ENCODE results near the gene SLC37A3.

SLC37A3 gene

DNA sequence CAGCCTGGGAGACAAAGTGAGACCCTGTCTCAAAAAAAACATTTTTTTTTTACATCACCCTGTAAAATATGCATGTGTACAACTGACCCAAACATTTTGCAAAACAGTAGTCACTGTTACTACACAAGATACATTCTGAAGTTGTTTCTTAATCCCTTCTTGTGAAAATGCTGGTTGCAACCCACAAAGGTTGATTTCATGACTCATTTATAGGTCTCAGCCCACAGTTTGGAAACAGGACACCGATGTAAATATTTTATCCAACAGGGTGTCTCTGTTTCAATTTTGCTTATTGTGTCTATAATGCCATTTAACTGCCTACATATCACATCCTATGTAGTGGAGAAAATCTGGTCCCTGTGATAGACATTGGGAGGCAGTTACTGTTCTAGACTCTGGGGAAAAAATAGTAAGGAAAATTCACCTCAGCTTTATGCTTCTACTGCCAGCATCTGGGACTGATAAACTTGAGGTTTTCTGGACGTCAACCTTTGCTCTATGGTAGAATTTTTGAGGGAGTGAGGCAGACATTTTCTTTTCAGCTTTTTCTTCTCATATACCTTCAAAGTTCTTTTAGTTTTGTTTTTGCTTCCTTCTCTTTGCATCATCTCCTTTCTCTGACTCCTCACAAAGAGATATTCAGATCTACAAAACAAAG, 4.0 kb upstream of the SLC37A3 start:
- peak in 1 of 2 donors; percentile 15 for DNase-seq (ENCODE audit: low read depth in 1 of 2, low spot score in 1 of 2)

DNA sequence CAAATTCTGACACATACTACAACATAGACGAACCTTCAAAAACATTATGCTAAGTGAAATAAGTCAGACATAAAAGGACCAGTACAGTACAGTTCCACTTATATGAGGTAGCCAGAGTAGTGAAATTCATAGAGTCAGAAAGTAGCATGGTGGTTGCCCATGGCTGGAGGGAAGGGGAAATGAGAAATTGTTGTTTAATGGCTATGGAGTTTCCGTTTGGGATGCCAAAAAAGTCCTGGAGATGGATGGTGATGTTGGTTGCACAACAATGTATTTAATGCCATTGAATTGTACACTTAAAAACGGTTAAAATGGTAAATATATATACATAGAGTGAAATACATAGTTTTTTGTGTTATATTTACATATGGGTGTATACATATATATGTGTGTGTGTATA, 2.1 kb upstream of the SLC37A3 start:
- no peak for DNase-seq (ENCODE audit: low read depth in 1 of 2, low spot score in 1 of 2)

DNA sequence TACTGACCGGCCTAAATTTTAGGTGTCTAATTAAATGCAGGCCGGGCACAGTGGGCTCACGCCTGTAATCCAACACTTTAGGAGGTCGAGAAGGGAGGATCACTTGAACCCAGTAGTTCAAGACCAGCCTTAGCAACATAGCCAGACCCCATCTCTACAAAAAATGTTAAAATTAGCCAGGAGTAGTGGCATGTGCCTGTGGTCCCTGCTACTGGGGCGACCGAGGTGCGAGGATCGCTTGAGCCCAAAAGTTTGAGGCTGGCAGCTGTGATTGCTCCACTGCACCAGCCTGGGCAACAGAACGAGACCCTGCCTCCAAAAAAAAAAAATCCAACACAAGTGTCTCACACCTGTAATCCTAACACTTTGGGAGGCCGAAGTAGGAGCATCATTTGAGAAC, 491 bp upstream of the SLC37A3 start:
- no peak for DNase-seq (ENCODE audit: low read depth in 1 of 2, low spot score in 1 of 2)

DNA sequence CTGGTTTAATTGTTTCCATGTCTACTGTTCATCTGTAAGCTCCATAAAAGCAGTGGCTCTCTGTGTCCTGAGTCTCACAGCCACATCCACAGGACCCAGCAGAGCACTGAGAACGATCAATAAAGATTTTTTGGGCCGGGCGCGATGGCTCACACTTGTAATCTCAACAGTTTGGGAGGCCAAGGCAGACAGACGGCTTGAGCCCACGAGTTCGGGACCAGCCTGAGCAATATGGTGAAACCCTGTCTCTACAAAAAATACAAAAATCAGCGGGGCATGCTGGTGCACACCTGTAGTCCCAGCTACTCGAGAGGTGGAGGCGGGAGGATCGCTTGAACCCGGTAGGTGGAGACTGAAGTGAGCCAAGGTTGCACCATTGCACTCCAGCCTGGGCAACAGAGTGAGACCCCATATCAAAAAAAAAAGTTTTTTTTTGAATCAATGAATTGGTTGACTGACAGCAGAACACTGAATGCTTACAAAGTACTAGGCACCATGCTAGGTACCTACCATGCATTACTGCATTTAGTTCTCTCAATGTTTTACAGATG, 4.5 kb downstream of the SLC37A3 start:
- no peak for DNase-seq (ENCODE audit: low read depth in 1 of 2, low spot score in 1 of 2)

DNA sequence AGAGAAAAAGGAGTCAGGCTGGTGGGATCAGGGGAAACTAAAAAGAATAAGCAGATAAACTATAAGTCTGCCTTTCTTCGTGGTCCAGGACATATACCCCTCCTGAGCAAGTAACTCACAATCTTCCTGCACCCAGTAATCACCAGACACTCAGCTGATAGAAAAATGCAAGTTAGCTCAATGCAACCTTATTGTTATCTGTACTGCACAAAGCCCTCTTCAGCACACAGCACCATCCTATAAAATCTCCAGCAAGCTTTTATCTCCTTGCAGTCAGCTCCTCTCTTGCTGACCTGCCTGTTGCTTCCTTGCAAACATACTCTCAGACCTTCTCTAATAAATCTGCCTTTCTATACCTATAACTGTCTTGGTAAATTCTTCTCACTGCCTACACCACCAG, 6.7 kb downstream of the SLC37A3 start:
- DNase-seq (ENCODE audit: low read depth in 1 of 2, low spot score in 1 of 2), result no peak

DNA sequence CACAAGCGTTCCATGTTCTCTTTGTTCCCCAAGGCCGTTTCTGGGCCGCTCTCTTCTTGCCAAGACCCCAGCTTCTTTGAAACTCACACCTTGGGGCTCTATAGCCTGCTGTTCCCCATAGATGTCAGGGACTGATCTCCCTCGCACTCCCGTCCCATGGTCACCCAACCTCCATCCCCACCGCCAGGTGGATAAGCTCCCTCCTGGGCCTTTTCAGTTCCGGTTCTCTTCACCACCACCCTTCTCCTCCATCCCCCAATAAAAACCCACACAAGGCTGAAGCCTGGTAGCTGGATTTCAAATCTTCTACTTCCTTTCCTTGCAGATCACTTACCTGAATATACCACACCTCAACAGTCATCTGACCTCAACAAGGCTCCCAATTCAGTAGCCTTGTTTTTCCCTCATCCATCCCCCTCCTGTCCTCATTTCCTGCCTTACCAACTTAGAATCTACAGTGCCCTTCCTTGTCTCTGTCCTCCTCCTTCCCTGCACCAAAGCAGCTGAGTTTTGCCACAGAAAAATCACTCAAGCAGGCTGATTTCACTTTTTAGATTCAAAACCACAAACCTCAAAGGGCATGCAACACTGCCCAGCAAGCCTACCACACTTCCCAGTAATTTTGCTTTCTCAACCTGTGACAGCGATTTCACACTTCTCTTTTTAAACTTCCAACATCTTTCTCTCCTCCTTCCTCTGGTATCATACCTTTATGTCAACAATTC, 7.7 kb downstream of the SLC37A3 start:
- no peak for DNase-seq (ENCODE audit: low read depth in 1 of 2, low spot score in 1 of 2)

DNA sequence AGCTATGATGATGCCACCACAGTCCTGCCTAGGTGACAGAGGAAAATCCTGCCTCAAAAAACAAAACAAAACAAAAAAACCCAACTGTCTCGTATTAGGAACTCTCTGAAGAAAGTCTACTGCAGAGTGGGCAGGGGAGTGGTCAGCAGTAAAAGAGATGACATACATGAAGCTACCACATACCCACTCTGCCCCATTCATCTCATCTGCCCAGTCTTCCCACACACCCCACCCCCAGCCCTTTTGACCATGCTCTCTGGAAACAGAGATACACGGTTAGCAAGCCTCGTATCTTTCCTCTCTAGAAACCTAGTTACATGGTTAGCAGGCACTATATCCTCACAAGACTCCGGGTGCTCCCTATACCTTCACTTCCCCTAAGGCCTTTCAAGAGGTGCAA, 8.3 kb downstream of the SLC37A3 start:
- no peak for DNase-seq (ENCODE audit: low read depth in 1 of 2, low spot score in 1 of 2)

DNA sequence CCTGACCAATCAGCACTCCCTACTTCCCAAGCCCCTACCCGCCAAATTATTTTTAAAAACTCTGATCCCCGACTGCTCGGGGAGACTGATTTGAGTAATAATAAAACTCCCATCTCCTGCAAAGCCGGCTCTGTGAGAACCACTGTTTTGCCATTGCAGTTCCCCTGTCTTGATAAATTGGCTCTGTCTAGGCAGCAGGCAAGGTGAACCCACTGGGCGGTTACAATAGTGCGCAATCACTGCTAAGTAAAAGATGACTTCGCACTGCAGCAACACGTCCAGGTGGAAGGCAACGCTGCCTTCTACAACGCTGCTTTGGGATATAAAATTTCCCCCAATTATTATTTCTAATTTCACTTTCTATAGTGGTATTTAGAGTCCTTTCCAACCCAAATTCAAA, 8.9 kb downstream of the SLC37A3 start:
- no peak for DNase-seq (ENCODE audit: low read depth in 1 of 2, low spot score in 1 of 2)

DNA sequence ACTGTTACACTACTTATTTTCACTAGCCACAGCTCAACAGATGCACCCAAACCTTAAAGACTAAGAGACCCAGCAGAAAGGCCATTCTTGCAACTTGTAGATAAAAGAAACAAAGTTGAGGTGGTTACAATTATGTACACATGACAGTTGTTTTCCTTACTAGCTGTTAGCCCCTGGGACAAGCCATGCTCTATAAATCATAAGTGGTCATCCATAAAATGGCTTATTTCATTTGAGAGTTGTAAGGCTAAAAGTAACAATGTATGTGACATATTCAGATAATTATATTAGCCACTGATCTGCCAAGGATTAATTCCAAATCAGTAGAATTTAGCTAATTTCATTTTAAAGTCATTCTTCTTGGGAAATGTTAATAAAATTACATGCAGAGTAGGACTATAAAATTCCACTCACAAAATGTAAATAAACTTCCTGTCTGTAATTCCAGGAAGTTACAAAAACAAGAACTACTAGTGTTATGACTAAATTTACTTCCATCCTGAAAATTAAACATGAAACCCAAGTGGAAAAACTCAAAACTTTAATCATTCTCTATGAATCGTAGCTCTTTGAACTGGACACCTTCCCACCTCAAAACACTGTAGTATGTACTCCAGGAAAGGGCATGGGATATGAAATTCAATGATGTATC, 13.3 kb downstream of the SLC37A3 start:
- DNase-seq (ENCODE audit: low read depth in 1 of 2, low spot score in 1 of 2), result no peak

DNA sequence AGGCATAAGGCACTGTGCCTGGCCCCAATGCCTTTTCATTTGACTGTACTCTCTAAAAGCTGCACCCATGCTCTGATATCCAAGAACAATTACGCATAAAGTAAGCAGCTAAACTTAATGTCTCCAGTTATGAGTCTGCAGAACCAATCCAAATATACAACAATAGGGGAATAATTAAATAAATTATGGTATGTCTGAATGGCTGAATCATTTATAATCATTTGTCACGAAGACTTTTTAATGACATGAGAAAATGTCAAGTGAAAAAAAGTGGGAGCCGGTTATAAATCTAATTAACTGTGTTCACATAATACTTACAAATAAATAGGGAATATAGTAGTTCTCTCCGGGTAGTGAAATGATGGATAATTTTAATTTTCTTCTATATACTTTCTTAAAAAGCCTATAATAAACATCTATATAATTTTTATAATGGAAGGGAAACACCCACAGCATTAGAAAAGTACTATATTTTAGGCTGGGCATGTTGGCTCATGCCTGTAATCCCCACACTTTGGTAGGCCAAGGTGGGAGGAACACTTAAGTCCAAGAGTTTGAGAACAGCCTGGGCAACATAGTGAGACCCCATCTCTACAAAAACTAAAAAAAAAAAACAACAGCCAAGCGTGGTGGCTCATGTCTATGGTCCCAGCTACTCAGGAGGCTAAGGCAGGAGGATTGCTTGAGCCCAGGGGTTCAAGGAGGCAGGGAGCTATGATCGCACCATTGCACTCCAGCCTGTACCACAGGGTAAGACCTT, 14.2 kb downstream of the SLC37A3 start:
- DNase-seq (ENCODE audit: low read depth in 1 of 2, low spot score in 1 of 2), result no peak

DNA sequence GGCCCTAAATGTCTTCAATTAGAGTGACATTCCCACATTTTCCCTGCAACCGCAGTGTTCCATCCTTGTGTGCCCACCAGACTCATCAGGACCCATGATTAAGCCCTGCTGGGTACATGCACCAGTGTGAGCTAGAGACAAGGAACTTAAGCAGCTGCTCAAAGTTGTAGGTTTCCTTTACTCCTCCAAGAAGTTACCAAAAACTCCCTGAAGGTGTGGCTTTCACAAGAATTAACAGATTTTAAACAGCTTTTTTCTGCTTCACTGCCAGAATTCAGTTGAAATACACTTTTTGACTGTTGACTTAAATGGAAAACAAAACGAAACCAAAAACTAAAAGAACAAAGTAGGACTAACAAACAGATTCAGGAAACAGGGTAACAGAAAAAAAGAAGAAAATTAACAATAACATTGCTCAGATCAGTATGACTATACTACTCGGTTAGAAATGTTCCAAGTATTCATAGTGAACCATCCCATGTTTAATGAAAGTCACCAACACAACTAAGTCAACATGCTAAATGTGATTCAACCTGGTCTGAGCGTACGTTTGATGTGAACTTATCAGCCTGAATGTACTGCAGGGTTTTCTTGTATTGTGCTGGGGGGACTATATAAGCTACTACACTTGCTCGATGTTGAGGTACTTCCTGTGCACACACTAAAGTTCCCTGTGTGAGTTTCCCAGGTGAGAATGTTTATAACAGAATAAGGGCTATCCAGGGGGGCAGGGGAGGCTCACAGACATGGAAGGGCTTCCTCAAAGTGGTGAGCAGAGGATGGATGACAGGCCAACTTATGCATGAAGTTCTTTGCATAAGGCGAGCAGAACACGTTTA, 22.2 kb downstream of the SLC37A3 start:
- peak; percentile 10 to 46 for DNase-seq (ENCODE audit: low read depth in 1 of 2, low spot score in 1 of 2)

DNA sequence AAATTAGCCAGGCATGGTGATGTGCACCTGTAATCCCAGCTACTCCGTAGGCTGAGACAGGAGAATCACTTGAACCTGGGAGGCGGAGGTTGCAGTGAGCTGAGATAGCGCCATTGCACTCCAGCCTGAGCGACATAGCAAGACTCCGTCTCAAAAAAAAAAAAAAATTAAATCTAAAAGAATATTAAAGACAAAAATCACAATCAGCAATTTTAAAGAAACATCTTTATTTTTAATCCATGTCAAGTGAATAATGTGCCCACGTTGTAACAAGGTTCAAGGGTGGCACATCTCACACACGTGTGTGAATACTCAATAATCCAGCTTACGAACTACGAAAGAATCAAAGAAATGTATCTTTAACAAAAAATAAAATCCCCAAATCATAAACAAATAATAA, 23.0 kb downstream of the SLC37A3 start:
- DNase-seq (ENCODE audit: low read depth in 1 of 2, low spot score in 1 of 2), result no peak

DNA sequence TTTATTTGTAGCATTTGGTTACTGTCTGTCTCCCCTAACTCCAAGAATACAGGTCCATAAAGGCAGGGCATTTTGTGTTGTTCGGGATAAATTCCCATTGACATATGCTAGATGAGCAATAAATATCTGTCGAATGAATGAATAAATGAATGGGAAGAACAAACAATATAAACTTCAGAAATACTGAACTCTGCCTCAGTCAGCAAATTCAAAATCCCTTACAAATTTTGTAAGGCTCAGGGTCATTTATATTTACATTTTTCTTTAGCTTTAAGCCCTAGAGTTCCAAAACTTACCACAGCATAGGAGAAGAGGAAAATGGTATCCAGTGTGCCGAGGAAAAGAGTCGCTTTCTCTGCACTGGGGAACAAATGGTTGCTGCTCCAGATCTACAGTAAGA, 29.0 kb downstream of the SLC37A3 start:
- DNase-seq (ENCODE audit: low read depth in 1 of 2, low spot score in 1 of 2), result no peak

DNA sequence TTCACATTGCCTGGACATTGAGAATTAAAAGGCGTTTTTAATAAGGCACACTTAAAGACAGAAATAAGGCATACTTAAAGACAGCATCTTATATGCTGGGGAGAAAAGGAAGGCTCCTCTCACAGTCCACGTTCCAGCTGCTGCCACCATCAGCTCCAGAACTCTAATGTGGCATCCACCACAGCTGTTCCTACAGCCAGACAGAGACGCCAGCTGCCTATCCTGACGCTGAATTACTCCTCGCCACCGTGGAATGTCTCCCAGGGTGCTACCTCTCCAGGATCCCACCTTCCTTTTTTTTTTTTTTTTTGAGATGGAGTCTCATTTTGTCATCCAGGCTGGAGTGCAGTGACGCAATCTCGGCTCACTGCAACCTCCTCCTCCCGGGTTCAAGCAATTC, 30.8 kb downstream of the SLC37A3 start:
- no peak for DNase-seq (ENCODE audit: low read depth in 1 of 2, low spot score in 1 of 2)

DNA sequence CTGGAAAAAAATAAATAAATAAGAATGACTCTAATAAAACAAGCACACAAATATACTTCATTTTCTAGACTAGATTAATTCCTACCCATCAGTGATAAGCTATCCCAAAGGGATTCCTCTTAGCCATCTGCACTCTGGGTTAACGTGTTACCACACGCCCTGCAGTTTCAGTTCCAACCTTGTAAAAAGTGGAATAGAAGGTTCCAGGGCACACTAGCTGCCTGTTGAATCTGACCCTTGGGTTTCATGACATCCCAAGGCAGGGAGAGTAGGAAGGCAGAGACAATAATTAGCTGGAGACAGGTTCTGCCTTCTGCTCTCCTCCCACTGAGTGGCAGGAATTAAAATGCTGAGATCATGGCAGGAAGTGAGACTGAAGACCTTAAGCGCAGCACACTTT, 33.5 kb downstream of the SLC37A3 start:
- no peak for DNase-seq (ENCODE audit: low read depth in 1 of 2, low spot score in 1 of 2)

DNA sequence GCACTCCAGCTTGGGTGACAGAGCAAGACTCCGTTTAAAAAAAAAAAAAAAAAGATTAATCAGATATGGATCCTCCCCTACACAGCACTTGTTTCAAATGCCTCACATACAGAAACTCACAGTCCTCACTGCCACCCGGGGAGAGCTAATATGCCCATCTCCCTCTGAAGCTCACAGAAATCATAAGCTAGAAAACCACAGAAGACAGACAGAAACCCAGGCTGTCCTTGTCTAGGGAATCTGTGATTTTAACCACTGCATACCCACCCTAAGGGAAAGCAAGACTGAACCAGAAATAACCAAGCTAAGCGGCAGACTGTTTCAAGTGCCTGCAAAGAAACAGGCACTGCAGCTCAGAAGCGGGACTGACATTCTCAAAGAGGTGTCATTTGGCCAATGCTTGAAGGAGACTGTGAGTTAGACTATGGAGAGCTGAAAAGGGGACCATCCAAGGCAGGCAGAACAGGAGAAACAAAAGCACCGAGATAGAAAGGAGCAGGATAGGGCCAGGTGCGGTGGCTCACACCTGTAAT, 37.6 kb downstream of the SLC37A3 start:
- DNase-seq (ENCODE audit: low read depth in 1 of 2, low spot score in 1 of 2), result no peak

DNA sequence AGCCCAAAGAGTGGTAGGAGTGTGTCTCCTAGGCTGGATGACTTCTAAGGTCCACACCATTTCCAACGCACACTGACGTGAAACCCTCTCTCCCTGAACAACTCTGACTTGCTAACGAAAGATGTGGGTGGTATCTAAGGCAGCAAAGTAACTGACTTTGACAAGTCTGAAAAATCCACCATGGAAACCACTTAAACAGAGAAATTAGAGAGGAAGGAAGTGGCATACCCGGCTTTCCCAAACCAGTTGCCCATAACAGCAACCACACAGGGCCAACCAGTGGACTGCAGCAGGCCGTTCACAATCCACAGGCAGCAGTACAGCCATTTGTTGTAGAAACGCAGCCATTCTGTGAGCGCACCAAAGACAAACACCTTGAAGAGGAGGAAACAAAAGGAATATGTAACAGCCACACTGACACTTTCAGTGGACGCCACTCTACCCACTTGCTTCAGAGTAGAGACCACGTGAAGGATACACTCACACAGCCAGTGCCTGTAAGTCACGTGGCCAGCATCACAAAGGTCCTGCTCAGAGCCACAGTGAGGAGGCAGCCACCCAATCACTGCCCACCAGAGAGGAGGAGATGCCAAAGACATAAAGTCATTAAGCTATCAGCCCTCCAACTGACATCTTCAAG, 39.8 kb downstream of the SLC37A3 start:
- peak in 1 of 2 donors; percentile 8 for DNase-seq (ENCODE audit: low read depth in 1 of 2, low spot score in 1 of 2)

DNA sequence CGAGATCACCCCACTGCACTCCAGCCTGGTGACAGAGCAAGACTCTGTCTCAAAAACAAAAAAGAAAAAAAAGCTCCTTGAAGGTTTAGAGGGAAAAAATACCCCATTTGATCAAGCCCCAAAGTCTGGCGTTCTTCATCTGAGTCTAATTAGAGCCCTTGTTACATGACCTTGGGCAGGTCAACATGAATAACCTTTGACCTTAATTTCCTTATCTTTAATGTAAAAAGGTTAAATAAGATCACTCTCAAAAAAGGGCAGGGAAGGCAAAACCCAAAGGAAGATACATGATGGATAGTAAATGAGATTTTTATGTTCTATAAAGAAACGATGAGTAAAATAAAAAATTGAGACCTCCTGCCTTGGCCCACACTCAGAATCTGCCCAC, 40.3 kb downstream of the SLC37A3 start:
- no peak for DNase-seq (ENCODE audit: low read depth in 1 of 2, low spot score in 1 of 2)

DNA sequence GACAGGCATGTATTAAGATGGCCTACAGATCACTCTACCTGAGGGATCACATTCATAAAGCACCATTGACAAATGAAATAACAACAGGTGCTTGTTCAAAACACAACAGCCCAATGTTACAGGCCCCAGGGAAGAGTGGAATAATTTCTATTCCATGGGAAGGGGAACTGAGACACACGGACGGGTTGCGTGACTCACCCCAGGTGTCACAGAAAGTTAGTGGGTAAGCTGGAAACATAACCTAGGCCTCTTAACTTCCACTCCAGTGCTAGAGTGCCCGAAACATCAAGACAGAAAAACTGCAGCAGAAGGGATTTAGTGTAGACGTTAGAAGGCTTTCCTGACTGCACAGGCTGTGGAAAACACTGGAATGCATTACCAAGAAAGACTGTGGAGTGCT, 48.3 kb downstream of the SLC37A3 start:
- DNase-seq (ENCODE audit: low read depth in 1 of 2, low spot score in 1 of 2), result no peak
